Measurements from ENCODE around the gene FURIN. TPM values are rescaled to one million over a fixed set of nuclear protein-coding genes. Genes with fewer than 3 reads are reported as not detected.

Gene FURIN
- total and polyA plus RNA-seq, 9 of the 15 experiments (the other 6 are each of a cell fraction or from before 2014, with no cell fraction given): 0.92 to 99.9 (median 34.8) TPM

DNA sequence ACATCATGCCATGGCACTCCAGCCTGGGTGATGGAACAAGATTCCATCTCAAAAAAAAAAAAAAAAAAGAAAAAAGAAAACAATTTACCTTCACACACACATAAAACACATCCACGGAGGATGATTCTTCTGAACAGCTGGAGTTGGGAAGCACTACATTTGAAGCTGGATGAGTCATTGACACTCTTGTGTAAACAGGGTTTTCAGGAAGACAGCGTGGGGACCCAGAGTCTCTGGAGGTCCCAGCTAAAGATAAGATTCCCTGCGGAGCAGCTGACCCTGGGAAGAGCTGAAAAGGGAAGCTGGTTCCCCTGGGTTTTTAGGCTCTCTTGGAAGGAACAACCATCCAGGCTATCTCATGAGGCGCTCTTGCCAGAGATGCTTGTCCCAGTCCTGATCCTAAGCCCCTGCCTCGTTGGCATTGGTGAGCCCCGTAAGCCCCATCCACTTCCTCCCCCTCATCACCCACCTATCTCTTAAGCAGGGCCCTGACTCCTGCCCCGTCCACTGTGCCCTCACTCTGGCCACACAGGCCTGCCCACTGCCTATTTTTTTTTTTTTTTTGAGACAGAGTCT is 32.0 kb upstream of the FURIN start (continued):
- TF ChIP-seq EGR1 (conservative IDR thresholded peaks at IDR 0.05) (no peak; the same call in none of the 2 replicates), DDX20 (tag; IDR thresholded peaks at IDR 0.05; ENCODE audit: low read depth) (no peak), NONO (IDR thresholded peaks at IDR 0.05; ENCODE audit: low read depth in 2 of 2, low read length in 1 of 2) (no peak), CAMTA2 (CRISPR knock-in tag; conservative IDR thresholded peaks at IDR 0.05) (no peak), ZBTB7A (IDR thresholded peaks at IDR 0.05; ENCODE audit: borderline replicate concordance, control insufficient read depth, low read depth, low read length) (peak; percentile 47; the same call in 1 of the 2 replicates), NUFIP1 (IDR thresholded peaks at IDR 0.05; ENCODE audit: partially characterized antibody) (no peak), MYBL2 (IDR thresholded peaks at IDR 0.05; ENCODE audit: low read depth) (no peak), MYBL2 (CRISPR knock-in tag; IDR thresholded peaks at IDR 0.05; ENCODE audit: borderline replicate concordance) (no peak), SMARCC2 (IDR thresholded peaks at IDR 0.05; ENCODE audit: low read depth) (peak; percentile 73; the same call in 1 of the 2 replicates), ZNF584 (CRISPR knock-in tag; IDR thresholded peaks at IDR 0.05; ENCODE audit: low read depth) (no peak), SMAD1 (IDR thresholded peaks at IDR 0.05; ENCODE audit: low read depth, low read length, partially characterized antibody) (no peak), CREB3L1 (IDR thresholded peaks at IDR 0.05; ENCODE audit: borderline replicate concordance, low read depth) (no peak), CREM (IDR thresholded peaks at IDR 0.05; ENCODE audit: low read depth) (no peak), CHAMP1 (IDR thresholded peaks at IDR 0.05) (no peak), ZNF445 (CRISPR knock-in tag; IDR thresholded peaks at IDR 0.05; ENCODE audit: low read depth) (no peak), SREBF2 (CRISPR knock-in tag; IDR thresholded peaks at IDR 0.05) (no peak), EWSR1 (IDR thresholded peaks at IDR 0.05; ENCODE audit: borderline replicate concordance, low read depth, partially characterized antibody) (no peak), CHD2 (IDR thresholded peaks at IDR 0.05; ENCODE audit: low read depth, low read length) (no peak)
- TF ChIP-seq, protein P1, sequence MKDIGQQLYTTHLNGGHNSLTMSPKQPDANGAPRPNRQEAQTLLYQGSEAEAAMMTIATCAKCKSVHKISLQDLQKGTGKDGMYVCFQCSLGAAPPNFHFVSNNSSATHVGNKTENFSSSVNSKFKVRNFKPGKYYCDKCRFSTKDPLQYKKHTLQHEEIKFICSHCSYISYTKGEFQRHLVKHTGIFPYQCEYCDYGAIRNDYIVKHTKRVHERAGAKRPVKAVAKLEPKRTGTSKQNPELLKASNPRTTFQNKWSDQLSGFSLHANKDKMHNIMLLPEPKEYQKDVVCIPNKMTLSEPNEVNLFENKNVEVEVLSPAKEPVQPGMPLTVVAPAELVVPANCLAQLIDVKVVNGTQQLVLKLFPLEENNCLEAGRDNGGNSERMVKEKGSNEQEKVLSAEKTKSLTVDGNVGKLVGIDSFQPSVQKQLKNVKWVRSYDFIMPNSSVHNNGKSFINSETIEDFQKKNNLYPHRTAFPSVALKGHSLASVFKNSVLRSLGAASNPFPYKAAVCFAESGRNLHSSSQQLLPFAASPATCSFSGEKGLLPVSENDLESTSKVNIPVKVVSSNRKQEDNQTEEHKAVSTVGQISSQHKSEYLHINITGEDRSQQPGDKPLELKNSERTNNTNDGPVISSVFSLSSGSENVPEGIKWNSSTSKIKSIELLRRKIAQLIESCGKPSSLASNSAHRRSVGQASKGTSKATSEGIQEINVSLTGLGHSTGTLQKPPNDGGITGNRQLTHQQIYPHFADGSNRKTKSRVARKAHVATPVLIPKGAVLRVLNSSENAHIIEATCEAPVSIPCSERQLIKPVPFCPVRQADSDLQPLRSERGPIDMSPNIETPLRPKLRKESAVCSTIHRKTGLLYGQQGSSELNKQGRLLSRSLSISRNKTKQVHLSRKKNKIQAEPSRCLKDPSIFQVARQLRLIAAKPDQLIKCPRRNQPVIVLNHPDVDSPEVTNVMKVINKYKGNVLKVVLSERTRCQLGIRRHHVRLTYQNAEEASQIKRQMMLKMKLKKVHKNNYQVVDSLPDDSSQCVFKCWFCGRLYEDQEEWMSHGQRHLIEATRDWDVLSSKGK (CRISPR knock-in tag; IDR thresholded peaks at IDR 0.05): no peak
- TF ChIP-seq, protein P2, sequence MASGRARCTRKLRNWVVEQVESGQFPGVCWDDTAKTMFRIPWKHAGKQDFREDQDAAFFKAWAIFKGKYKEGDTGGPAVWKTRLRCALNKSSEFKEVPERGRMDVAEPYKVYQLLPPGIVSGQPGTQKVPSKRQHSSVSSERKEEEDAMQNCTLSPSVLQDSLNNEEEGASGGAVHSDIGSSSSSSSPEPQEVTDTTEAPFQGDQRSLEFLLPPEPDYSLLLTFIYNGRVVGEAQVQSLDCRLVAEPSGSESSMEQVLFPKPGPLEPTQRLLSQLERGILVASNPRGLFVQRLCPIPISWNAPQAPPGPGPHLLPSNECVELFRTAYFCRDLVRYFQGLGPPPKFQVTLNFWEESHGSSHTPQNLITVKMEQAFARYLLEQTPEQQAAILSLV (tag; IDR thresholded peaks at IDR 0.05): no peak

Measured in K562 (cell line).